AG10803 (cell line): ENCODE results near the gene CMIP.

ENCODE experiments used
- DNase-seq: peaks from one replicate; pipeline ENCODE4 v3.0.0; 2010; ENCODE audit warnings: low read depth
- H3K4me3 ChIP-seq: 2 replicates; pipeline ENCODE4 v1.5.1; 2011; ENCODE audit warnings: mild to moderate bottlenecking, low read length, control low read depth
- CTCF ChIP-seq: conservative IDR thresholded peaks from 2 replicates; pipeline ENCODE4 v1.5.1; 2011; ENCODE audit warnings: mild to moderate bottlenecking, low read length, control low read depth, inconsistent platforms

CMIP gene

DNA sequence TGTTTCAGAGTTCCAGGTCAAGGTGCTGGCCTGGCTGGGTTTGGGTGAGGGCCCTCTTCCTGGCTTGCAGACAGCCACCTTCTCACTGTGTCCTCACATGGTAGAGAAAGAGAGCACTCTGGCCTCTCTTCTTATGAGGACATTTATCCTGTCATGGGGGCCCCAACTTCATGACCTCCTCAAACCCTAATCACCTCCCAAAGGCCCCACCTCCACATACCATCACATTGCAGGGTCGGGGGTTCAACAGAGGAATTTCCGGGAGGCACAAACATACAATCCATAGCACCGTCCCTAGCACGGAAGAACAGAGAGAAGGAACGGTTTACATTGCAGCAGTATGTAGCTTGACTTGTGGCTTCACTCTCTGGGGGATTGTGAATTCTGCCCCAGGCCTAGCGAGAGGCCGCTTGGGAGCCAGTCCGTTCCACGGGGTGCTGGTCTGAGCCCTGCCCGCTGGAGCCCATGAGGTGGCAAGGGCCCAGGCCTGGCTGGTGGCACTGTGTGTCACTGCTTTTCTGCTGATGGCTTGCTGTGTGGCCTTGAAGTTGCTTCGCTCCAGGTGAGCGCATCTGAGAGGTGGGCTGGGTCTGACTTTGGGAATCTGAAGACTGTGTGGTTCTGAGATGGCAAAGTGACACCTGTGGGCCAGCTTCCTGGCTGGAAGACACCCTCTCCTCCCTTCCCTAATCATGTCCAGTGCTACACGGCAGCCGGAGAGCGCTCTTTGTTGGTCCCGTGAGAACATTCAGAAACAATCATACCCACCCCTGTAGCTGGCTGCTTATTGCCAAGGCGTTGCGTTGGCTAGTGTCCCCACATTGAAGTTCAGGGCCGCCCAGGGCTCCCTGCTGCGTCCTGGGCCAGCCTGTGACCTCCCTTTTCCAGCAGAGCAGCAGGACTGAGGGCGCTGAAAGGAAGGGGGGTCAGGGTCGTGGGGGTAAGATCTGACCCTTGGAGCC lies 98.3 kb downstream of the CMIP start:
- DNase-seq, result no peak
- TF ChIP-seq CTCF, result no peak
- no peak overlapping the region for H3K4me3 ChIP-seq

DNA sequence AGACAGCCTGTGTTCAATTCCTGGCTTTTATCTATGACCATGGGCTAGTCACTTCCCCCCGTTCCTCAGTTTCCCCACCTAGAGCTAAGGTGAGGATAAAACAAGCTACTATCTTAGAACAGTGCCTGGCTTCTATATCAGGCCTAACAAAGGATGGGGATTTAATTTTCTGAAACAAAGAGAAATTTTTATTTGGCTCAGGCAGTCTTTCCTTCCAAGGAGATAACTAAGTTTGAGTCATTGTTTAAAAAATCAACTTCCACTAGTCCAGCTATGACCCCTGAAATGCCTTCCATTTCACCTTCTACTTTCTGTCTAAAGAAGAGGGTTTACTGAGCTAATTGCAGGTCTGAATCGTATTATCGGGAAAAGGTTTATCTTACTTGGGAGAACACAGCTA lies 99.0 kb downstream of the CMIP start:
- DNase-seq, result no peak
- H3K4me3 ChIP-seq, result no peak overlapping the region
- no peak for TF ChIP-seq CTCF

DNA sequence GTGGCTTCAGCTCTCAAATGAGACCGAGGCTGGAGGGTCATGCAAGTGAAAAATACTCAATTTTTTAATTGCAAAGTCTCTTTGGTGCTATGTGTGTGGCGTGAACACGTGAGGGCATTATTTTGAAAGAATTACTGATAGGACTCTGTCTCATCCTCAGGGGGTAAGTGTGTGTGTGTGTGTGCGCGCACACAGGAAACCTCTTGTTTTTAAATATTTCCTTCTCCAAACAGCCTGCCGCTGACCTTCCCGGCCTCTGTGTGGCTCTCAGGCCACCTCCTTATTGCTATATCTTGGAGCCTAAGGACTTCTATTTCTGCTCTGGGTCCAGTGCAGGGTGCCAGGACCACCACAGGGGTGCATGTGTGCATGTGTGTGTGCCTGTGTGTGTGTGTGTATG lies 99.7 kb downstream of the CMIP start:
- no peak overlapping the region for H3K4me3 ChIP-seq

GRCh38 chr16:81544700-81545271 lies 100.2 kb downstream of the CMIP start:
- TF ChIP-seq CTCF, result no peak
- H3K4me3 ChIP-seq, result no peak overlapping the region
- peak; percentile 61 for DNase-seq

More for the DNA sequence above, 99.7 kb downstream of the CMIP start:
- no peak for DNase-seq
- no peak for TF ChIP-seq CTCF

DNA sequence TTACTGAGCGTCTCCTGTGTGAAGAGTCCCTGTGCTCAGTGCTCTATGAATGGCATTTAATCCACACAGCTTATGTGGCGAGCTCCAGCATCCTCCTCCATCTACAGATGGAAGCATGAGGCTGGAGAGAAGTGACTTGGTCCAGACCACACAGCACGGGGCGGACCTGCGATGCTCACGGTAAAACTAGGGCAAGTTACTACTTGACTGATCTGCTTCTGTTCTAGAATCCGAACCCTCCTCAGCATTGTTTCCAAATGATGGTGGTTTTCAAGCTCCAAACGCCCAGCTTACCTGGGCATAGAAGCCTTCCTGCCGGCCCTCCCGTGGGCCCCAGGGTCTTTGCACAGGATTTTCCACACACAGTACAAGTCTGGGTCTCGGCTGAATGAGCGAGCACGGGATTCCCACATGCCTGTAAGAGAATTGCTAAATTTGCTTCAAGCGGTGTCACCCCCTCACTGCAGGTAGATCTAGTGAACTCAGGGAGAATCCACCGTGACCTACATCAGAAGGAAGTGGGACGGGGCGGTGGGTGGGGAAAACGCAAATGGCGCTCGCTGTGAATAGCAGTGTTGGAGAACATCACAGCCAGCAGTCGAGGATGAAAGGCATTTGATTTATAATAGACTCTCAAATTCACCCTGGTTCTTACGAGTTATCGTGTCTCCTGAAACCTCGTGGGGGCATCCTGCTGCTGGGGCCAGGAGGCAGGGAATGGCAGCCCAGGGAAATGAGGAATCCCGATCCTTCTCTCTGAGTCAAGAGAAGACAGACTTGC lies 101.1 kb downstream of the CMIP start:
- TF ChIP-seq CTCF, result no peak
- DNase-seq, result no peak
- H3K4me3 ChIP-seq, result no peak overlapping the region

- no peak for TF ChIP-seq CTCF
- no peak overlapping the region for H3K4me3 ChIP-seq
- no peak for DNase-seq
Observed at GRCh38 chr16:81546781-81547180, 102.2 kb downstream of the CMIP start.
